HG03457 (cell line): Measurements from ENCODE around the gene PLXDC2.

Experiments
- ATAC-seq: cut with Tn5 transposase; IDR thresholded peaks from one replicate; pipeline ENCODE4 v1.9.1; 2021; ENCODE audit warnings: moderate number of reproducible peaks; ENCODE audit not compliant: unreplicated experiment

Gene PLXDC2

DNA sequence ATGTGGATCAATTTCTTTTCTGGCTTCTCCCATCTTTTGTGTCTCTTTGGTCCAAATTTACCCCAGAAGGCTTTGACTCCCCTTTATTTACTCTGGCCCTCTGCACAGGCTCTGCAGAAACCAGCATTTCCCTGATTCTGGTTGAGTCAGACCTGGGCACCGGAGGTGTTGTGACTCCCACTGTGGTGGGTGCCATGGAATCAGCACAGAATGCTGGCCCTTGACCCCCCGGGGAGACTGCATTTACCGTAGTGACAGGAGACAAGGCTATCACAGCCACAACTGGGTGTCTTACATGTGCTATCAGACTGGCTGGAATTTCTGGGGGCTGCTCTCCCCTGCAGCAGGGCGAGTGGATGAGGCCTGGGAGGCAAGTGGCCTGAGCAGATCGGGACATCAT is 37.6 kb downstream of the PLXDC2 start:
- ATAC-seq, result no peak

DNA sequence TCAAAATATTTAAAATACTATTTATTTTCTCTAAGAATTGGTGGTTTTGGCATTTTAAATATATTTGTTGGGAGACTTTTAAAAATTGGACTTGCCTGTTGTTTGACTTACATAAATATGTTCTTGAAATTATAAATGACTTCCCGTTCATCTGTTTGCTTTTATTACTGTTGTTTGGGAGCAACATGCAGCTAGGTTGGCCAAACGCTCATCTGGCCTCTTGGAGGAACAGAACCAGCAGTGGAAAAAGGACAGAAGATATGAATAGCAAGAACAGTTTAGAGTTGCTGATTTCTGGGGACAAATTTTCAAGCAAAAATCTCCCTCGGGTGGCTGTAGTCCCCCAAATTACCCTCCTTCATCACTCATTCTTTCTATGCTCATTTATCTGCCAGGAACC is 41.6 kb downstream of the PLXDC2 start:
- no peak for ATAC-seq

DNA sequence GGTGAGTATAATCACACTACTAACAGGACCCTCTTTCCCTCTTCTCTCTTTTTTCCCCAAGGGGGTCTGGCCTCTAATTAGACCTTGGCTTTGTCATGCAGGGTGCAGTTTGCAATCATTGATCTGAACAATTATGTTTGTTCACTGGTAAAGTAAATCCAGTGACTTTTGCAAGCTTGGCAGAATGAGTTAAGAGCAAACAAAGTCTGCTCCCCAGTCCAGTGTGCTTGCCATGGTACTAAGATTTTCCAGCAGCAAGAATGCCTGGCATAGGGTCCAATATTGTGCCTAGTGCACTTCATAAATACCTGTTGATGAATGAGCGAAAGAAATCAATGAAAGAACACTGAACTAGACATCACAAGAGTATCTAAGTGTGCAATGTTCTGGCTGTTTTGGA is 43.9 kb downstream of the PLXDC2 start:
- no peak for ATAC-seq

DNA sequence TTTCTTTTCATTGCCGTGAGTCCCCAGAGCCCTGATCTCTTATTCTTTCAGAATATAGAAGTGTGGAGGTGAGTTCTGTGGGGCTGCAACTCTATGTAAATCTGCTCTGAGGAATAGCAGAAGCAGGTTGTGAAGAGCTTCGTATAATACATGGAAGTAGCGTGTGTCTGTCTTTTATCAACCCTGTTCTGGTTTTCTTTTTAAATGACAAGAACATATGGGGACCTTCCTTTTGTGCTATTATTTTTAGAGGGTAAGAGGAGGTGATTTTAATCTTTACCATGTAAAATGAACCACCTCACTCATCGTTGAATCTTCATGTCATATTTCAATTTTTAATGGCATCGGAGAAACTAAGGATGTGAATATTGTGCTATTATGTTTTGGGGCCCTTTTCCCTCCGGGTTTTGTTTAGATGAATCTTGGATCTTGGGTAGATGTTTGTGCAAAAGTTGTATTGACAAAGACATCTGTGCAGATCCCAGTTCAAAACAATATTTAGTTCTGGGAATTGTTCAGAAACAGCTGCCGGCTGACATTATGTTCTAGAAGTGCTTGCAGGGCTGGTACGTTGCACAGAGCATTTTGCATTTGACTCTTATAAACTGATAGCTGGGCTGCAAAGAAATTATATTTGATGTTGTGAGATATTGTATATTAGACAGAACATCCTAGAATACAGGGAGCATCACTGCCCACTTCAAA is 46.7 kb downstream of the PLXDC2 start:
- ATAC-seq, result no peak

DNA sequence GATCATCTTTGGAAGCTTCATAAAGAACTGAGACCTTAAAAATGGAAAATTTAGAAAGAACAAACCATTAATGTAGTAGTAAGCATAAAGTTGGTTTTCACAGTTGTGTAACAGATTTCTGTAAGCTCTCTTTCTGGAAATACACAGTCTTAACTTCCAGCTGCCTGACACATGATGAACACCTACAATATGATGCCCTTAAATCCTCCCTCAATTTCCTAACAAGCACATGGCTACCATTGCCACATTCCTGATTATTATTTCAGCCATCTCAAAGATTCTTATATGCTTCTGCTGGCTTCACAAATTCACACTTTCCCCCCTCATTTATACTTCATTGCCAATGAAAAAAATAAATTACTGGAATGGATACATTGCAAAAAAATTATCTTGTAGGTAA is 49.4 kb downstream of the PLXDC2 start:
- ATAC-seq, result no peak

DNA sequence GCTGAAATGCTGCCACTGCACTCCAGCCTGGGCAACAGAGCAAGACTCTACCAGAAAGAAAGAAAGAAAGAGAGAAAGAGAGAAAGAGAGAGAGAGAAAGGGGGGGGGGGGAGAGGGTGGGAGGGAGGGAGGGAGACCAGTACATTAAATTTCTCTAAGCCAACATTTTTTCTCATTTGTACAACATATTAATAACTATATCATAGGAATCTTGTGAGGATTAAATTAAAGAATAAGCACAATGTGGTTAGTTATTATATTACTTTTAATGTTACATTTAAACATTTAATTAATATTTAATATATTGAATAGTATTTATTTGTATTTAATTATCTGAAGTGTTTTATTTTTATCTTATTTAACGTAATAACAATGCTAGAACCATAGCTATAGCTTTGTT is 53.1 kb downstream of the PLXDC2 start:
- ATAC-seq, result no peak

DNA sequence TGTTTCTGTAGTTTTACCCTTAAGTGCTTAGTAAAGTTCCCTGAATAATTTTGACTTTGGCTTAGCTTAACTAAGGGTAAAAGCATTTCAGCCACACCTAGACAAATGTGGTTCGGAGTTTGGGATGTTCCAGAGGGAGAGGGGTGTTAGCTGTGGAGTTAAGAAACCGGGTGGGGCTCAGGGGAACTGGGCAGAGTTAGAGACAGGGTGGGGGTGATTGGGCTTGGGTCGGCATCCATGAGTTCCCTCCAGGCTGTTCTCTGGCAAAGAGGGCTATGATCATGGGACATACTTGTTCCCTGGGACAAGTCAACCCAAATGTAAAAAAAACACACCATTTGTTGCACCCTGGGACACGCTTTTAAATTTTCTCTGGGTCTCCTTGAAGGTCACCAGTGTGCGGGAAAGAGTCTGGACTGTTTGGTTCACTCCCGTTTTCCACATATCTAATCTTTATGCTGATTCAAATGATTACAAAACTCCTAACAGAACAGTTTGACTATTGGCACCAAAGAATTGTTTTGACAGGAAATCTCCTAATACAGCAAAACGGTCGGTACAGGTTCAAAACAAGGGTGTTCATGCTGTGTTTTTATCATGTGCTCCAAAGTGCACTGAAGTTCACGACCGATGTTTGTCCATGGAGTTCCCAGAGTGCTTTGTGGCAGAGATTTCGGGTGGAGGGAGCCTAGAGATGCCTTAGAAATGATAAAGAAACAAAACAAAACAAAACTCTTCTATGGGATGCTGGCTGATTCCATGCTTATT is 56.5 kb downstream of the PLXDC2 start:
- ATAC-seq, result no peak

DNA sequence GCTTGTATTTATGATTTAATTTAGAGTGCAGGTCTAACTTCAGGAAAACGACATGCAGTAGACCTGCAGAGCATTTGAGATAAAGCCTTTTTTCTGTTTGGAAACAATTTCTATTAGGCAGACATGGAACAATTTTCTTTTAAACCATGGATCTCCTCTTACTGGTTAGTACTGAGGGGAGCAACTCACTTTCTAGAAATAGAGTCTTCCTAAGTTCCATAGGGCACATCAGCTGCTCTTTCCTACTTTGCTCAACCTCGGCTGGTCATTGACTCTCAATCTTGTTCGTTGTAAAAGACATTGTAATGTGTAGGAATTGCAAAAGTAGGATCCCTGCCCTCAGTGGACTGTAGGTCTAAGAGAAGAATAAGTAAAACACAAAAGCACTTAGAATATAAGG is 58.0 kb downstream of the PLXDC2 start:
- no peak for ATAC-seq

DNA sequence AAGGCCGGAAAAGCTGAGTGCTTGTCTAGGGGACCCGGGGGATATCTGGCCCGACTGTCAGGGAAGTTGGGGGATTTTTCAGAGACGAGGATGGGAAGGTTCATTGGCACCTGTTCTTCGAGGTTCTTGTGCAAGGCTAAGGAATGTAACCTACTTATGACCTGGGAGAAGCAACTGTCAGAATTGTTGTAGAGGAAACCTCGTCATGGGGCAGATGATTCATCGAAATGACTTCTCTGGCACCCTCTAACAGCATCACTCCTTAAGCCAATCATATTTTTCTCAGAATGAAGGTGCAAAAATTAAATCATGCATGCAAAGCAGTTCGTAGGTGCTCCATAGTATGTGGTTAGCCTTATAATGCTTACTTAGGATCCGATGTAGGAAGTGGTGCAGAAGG is 58.6 kb downstream of the PLXDC2 start:
- ATAC-seq, result no peak

DNA sequence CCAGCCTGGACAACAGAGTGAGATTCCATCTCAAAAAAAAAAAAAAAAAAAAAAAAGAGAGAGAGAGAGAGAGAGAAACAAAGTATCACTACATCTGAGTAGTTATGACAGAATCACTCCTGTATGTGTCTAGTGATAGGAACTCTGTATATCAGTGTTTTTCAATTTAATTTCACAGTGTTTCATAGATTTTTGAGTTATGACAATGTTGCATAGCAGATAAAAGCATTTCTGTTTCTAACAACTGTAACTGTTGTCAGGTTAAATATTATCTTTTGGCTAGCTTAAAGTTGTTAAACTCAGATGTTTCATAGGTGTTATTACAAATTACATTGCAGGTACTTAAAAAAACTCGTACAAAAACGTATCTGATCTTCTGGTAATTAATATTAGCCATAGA is 60.3 kb downstream of the PLXDC2 start:
- ATAC-seq, result no peak

DNA sequence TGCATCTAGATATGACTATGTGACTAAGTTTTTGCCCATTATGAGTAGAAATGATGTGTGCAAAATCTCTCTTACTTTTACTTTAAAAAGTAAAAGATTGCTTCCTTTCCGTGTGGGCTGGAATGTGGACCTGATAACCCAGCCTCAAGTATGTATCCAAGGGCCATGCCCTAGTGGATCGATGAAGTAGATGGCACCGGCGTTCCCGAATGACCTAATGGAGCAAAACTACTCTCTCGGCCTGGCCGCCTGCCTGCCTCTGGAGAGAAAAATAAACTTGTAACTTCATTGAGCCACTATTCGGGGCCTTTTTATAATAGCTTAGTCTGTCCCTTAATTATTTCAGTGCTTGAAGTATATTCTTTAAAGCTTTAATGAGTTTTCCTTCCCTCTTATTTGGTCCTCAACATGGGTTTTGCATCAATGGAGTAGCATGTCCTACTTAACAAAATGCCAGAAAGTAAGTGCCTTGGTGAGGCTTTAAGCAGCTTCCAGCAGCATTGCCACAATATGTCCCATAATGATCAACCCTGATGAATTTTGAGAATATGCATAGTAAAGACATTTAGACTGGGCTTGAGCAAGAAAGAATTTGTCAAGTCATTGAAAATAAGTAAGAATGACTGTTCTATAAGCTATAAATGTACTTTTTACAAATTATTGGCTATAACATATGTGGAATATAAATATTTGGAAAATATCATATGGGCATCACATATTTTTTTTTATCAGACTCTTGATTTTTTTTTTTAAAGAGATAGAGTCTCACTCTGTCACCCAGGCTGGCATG is 61.4 kb downstream of the PLXDC2 start:
- ATAC-seq, result no peak

DNA sequence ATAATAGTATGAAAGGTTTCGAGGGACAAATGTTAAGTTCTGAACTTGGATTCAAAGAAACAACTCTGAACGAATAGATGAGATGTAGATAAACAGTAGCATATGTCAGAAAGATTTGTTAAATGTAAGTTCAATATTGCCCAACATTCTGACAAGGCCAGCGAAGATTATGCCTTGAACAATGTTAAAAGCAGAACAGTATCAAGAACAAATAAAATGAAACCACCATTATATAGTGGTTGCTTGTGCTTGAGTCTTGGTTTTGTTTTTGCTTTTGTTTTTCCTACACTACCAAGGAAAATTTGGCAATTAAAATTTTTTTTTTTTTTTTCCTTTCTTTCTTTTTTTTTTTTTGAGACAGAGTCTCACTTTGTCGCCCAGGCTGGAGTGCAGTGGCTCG is 66.4 kb downstream of the PLXDC2 start:
- ATAC-seq, result no peak

DNA sequence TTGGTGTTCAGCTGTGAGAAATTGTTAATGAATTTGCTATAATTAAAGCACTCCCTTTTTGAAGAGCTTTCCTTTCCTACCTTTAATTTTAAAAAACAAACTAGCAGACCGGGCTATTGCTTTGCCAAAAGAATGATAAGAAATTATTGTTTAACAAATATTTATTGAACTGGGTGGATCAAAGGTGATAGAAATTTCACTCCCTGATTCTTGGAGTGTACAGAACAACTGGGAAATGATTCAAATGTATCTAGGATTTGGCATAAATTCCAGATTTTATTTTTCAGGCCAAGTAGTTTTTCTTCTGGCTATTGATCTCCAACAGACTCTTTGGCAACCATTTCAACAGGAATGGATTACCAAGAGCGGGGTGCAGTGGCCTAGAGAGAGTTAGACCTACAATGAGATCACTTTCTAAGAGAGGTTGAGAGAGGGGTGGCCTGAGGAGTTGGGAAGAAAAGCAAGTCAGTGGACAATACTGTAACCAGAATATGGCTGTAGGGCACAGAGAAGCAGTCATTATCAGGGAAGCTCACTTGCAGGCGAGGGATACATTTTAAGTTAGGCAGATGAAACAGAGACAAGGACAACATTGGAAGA is 71.9 kb downstream of the PLXDC2 start:
- ATAC-seq, result no peak

DNA sequence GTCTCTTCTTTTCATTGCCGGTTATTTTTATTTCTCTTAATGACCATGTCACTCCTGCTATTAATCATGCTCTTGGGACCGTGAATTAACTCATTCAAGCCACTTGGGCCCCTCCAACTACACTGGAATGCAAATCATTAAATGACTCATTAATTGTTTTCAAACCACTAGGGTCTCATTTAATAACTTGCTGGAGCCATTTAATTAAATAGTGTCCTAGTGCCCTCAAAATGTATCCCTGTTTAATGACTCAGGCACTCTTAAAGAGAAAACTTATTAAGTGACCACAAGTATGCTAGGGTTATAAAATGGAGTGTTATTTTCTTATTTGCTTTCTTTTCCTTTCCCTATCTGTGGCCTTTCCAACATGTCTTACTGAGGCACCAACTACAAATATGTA is 73.0 kb downstream of the PLXDC2 start:
- ATAC-seq, result no peak

DNA sequence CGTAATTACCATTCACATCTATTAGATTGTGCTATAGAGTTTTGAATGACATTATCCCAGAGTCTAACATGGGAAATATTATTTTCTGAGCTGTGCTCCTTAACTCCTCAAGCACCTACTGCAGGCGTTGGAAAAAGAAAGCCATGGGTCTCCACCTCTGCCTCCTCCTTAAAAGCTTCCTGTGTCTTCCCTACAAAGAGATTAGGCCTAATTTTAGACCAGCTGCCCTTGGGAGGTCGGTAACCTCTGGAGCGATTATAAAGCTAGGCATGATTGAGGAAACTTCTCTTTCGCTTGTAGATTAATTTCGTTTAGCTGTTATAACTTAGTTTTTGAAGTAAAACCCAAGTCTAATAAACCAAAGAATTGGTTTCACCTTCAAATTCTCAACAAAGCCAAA is 75.2 kb downstream of the PLXDC2 start:
- ATAC-seq, result no peak

DNA sequence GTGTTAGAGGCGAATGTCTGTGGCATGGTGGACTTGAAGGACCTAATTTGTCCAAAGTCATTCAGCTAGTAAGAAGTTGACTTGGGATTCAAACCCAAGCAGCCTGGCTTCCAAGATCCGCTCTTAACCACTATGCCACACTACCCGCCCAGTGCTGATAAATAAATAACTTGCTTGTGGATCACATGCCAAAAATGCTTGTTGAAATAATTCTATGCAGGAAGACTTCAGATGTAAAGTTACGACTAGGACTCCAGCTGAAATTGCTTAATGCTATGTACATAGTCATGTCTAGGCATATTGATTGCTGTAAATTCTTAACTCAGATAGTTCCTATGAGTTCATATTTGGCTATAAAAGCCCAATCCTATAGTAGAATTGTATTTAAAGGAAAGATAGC is 76.0 kb downstream of the PLXDC2 start:
- no peak for ATAC-seq

DNA sequence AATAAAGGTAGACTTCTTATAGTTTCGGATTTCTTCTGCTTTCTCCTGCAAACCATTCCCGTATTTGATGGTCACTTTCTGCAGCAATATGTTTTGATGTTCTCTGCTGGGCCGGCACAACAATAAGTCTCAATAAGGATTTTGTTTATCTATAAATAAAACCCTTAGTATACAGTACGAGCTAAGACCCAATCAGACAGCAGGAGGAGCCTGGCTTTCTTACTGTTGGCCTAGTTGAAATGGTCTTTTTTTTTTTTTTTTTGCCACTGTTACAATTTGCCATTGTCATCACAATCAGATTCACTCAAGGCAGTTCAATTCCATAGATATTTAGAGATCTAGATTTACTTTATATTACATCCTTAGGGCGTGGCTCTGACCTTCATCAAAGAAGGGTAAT is 76.4 kb downstream of the PLXDC2 start:
- no peak for ATAC-seq

DNA sequence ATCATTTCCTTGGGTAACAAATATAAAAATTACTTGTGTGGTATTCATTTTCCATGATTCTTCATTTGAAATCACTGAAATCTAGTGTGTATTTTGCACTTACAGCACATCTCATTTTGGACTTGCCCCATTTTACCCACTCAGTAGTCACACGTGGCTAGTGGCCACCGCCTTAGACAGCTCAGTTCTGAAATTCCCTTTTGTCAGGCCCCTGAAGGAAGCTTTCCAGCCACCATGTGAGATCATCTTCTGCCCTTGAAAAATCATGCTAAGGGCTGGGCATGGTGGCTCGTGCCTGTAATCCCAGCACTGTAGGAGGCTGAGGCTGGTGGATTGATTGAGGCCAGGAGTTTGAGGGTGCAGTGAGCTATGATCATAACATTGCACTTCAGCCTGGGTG is 79.3 kb downstream of the PLXDC2 start:
- no peak for ATAC-seq

DNA sequence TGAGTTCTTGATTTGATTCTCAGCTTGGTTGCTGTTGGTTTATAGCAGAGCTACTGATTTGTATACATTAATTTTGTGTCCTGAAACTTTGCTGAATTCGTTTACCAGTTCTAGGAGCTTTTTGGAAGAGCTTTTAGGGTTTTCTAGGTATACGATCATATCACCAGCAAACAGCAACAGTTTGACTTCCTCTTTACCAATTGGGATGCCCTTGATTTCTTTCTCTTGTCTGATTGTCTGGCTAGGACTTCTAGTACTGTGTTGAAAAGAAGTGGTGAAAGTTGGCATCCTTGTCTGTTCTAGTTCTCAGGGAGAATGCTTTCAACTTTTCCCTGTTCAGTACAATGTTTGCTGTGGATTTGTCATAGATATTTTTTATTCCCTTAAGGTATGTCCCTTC is 86.2 kb downstream of the PLXDC2 start:
- no peak for ATAC-seq

DNA sequence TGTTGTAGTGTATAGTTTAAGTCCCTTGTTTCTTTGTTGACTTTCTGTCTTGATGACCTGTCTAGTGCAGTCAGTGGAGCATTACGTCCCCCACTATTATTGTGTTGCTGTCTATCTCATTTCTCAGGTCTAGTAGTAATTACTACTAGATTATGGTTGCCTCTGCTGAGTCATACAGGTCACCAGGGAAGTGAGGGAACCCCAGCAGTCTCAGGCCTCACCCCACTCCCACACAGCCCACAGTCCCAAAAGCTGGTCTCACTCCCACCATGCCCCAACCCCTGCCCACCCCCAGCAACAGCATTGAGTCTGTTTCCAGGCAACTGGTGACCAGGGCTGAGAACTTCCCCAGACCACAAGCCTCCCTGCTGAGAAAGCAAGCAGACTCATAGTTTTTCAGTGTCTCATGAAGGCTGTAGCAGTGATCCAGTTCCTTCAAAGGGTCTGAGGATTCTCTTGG is 88.0 kb downstream of the PLXDC2 start:
- peak; percentile 88 for ATAC-seq

DNA sequence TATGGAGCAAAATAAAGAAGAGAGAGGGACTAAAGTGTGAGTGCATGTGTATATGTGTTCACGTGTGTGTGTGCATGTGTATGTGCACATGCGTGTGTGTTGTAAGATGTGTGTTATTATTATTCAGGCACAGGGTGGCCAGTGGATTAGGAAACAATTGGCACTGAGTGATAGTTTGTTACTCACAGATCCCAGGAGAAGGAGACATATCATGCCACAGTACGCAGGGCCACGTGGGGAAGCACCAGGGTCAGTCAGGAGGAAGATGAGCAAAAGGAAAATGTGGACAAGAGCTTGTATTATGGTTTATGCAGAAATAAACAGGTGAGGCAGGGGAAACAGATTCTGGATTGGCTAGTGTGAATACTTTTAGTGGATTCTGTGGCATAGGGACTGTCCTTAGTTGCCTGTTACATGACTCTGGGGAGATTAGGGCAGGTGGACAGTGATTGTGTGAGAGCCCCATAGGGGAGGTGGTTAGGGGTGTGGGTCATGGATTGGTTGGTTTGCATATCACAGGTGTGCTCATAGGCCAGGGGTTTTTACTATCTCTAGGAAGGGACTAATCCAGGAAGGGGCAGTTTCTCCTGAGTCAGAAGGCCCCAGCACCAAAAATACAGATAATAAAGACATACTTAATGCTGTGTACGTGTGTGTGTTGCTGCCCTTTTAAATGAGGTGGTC is 90.0 kb downstream of the PLXDC2 start:
- no peak for ATAC-seq
